DOHH2 (cell line): ENCODE measurements around the gene PRKAR2A.
"Not testable (repeated sequence)": the region's sequence is repeated elsewhere in the genome, so short reads cannot be mapped to it uniquely, and the experiment has no call there.

Experiments
- H3F3A ChIP-seq: fragments of 200-600 bp; sonication (generic), shearing (Covaris generic); 2 replicates; pipeline ENCODE4 v1.6.0; 2016; ENCODE audit warnings: antibody characterized with exemption, mild to moderate bottlenecking; ENCODE audit not compliant: control insufficient read depth, insufficient read depth
- H3K27ac ChIP-seq: fragments of 200-600 bp; sonication (generic); 2 replicates; pipeline ENCODE4 v1.5.1; 2014; ENCODE audit warnings: low read depth, mild to moderate bottlenecking, low read length, moderate library complexity
- H3K27me3 ChIP-seq: fragments of 200-600 bp; sonication (generic); 2 replicates; pipeline ENCODE4 v1.6.1; 2014; ENCODE audit warnings: mild to moderate bottlenecking, low read length, mixed read lengths; ENCODE audit not compliant: control insufficient read depth
- H3K36me3 ChIP-seq: fragments of 200-600 bp; sonication (generic); 2 replicates; pipeline ENCODE4 v1.6.1; 2014; ENCODE audit warnings: mild to moderate bottlenecking, low read length, moderate library complexity, mixed read lengths; ENCODE audit not compliant: control insufficient read depth
- H3K4me1 ChIP-seq: fragments of 200-600 bp; sonication (generic); 2 replicates; pipeline ENCODE4 v1.6.1; 2014; ENCODE audit warnings: mild to moderate bottlenecking, low read length, mixed read lengths; ENCODE audit not compliant: control insufficient read depth
- H3K4me2 ChIP-seq: fragments of 200-600 bp; sonication (generic); 2 replicates; pipeline ENCODE4 v1.6.0; 2014; ENCODE audit warnings: mild to moderate bottlenecking, low read length, moderate library complexity
- H3K4me3 ChIP-seq: fragments of 200-600 bp; sonication (generic); 2 replicates; pipeline ENCODE4 v1.5.1; 2014; ENCODE audit warnings: mild to moderate bottlenecking, low read length, mixed read lengths
- H3K79me2 ChIP-seq: fragments of 200-600 bp; sonication (generic); 2 replicates; pipeline ENCODE4 v1.6.1; 2014; ENCODE audit warnings: mild to moderate bottlenecking, low read length, mixed read lengths; ENCODE audit not compliant: control insufficient read depth
- H3K9me2 ChIP-seq: fragments of 200-600 bp; sonication (generic); replicated peaks from 2 replicates; pipeline ENCODE4 v1.6.1; 2014; ENCODE audit warnings: mild to moderate bottlenecking, low read length, mixed read lengths; ENCODE audit not compliant: control insufficient read depth
- H3K9me3 ChIP-seq: fragments of 200-600 bp; sonication (generic); 2 replicates; pipeline ENCODE4 v1.6.1; 2014; ENCODE audit warnings: antibody characterized with exemption, low read length, mixed read lengths; ENCODE audit not compliant: control insufficient read depth, insufficient read depth
- H4K20me1 ChIP-seq: fragments of 200-600 bp; sonication (generic); 2 replicates; pipeline ENCODE4 v1.6.0; 2014; ENCODE audit warnings: low read depth, mild to moderate bottlenecking, antibody characterized with exemption, low read length, moderate library complexity; ENCODE audit not compliant: control insufficient read depth, insufficient read depth
- EZH2phosphoT487 ChIP-seq: fragments of 200-600 bp; sonication (generic); IDR thresholded peaks from 2 replicates; pipeline ENCODE4 v1.6.1; 2017; ENCODE audit warnings: borderline replicate concordance, mild to moderate bottlenecking, antibody characterized with exemption, low read length, moderate library complexity, mixed read lengths
- TF ChIP-seq, protein P1 (sequence below): fragments of 200-600 bp; sonication (generic); IDR thresholded peaks from one replicate; pipeline ENCODE4 v1.5.1; 2014; ENCODE audit warnings: antibody characterized with exemption, mild to moderate bottlenecking, low read depth, low read length; ENCODE audit not compliant: poor library complexity, severe bottlenecking

Gene PRKAR2A

DNA sequence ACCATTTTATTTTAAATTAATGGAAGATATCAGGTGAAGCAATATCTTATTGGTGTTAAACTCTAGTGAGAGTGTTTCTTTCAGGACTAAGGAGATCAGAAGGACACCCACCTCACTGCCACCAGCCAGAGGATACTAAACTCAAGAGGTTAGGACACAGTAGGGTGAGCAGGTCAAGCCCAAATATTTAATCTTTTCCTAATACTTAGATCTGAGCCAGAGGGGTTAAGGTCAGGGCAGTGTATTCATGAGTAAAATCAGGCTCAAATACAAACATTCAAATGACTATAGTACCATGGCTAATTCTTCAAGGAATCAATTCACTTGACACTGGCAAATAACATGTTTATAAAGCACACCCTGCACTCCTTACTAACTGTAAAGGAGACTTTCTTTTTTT is 65.6 kb downstream of the PRKAR2A start:
- Histone ChIP-seq H3F3A (no peaks in the 10 kb centered on the region), H3K9me2 (no peaks in the 10 kb centered on the region), H3K79me2 (no peaks in the 10 kb centered on the region), H3K4me3 (no peak overlapping the region), H4K20me1 (no peaks in the 10 kb centered on the region), H3K27ac (no peak overlapping the region), H3K27me3 (no peaks in the 10 kb centered on the region), H3K4me1 (no peaks in the 10 kb centered on the region), H3K9me3 (no peaks in the 10 kb centered on the region), H3K4me2 (no peak overlapping the region), H3K36me3 (no peaks in the 10 kb centered on the region)
- TF ChIP-seq, protein P1, sequence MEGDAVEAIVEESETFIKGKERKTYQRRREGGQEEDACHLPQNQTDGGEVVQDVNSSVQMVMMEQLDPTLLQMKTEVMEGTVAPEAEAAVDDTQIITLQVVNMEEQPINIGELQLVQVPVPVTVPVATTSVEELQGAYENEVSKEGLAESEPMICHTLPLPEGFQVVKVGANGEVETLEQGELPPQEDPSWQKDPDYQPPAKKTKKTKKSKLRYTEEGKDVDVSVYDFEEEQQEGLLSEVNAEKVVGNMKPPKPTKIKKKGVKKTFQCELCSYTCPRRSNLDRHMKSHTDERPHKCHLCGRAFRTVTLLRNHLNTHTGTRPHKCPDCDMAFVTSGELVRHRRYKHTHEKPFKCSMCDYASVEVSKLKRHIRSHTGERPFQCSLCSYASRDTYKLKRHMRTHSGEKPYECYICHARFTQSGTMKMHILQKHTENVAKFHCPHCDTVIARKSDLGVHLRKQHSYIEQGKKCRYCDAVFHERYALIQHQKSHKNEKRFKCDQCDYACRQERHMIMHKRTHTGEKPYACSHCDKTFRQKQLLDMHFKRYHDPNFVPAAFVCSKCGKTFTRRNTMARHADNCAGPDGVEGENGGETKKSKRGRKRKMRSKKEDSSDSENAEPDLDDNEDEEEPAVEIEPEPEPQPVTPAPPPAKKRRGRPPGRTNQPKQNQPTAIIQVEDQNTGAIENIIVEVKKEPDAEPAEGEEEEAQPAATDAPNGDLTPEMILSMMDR: no peak

DNA sequence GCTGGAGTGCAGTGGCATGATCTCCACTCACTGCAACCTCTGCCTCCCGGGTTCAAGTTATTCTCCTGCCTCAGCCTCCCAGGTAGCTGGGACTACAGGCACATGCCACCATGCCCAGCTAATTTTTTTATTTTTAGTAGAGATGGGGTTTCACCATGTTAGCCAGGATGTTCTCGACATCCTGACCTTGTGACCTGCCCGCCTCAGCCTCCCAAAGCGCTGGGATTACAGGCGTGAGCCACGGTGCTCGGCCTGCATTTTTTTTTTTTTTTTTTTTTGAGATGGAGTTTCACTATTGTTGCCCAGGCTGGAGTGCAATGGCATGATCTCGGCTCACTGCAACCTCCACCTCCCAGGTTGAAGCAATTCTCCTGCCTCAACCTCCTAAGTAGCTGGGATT is 69.1 kb downstream of the PRKAR2A start:
- H3K4me3 ChIP-seq, H4K20me1 ChIP-seq, H3K27ac ChIP-seq, H3K79me2 ChIP-seq, H3K27me3 ChIP-seq, H3K9me3 ChIP-seq, H3K36me3 ChIP-seq, H3K9me2 ChIP-seq, H3K4me1 ChIP-seq, H3K4me2 ChIP-seq, H3F3A ChIP-seq: not testable (repeated sequence)

DNA sequence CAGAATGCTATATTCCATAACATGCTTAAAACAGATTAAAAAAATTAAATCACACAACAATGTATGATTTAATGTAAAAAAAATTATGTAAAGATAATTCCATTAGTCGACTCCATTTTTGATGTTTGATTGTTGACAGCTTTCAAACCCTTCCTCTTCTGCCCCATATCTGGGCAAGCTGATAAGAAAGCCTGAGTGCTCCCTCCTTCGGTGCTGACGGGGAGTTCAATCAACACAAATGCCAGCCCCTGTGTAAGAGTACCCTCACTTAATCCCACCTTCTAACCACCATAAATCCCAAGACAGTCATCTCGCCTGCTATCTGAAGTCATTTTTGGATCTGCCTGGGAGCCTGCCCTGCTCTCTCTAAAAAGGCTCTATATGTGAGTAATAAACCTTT is 70.8 kb downstream of the PRKAR2A start:
- TF ChIP-seq EZH2phosphoT487: no peak
- TF ChIP-seq, protein P1: no peak
- Histone ChIP-seq H3K4me3 (no peak overlapping the region), H3K9me3 (no peaks in the 10 kb centered on the region), H3K4me2 (no peak overlapping the region), H3K79me2 (no peaks in the 10 kb centered on the region), H3K27me3 (no peaks in the 10 kb centered on the region), H3K9me2 (no peaks in the 10 kb centered on the region), H3F3A (no peaks in the 10 kb centered on the region), H3K36me3 (no peaks in the 10 kb centered on the region; the same call in 1 of the 2 replicates), H3K4me1 (no peaks in the 10 kb centered on the region), H3K27ac (no peak overlapping the region), H4K20me1 (no peaks in the 10 kb centered on the region)

DNA sequence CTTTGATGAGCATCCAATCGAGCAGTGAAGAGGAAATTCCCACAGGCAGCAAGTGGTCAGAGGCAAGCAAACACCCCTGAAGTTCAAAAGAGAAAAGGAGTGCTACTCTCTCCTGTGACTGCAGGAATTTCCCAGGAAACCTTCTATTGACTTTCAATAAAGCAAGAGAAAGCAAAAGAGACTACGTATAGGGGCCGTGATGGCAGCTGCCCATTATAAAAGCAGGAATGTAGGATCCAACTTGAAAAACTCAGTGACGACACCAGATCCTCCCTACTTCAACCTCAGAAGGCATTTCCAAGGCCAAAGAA is 77.5 kb downstream of the PRKAR2A start:
- Histone ChIP-seq H3K27ac (no peak overlapping the region), H3K4me3 (no peak overlapping the region), H3K4me1 (no peaks in the 10 kb centered on the region), H3K9me3 (no peaks in the 10 kb centered on the region), H3K9me2 (no peaks in the 10 kb centered on the region), H3K36me3 (no peaks in the 10 kb centered on the region; the same call in 1 of the 2 replicates), H3K4me2 (no peak overlapping the region), H3F3A (no peaks in the 10 kb centered on the region), H4K20me1 (no peaks in the 10 kb centered on the region), H3K79me2 (no peaks in the 10 kb centered on the region), H3K27me3 (no peaks in the 10 kb centered on the region)
- TF ChIP-seq, protein P1: no peak
- TF ChIP-seq EZH2phosphoT487: no peak
